PC-3 (cell line): ENCODE measurements around the gene CBX5. TPM values are rescaled to one million over a fixed set of nuclear protein-coding genes. Genes with fewer than 3 reads are reported as not detected.

Source experiments
- ATAC-seq: fragments of 200-7000 bp; cut with Tn5 transposase; 2 replicates; pipeline ENCODE4 v1.9.1; 2020; ENCODE audit warnings: mild to moderate bottlenecking, moderate library complexity
- BruUV-seq: library from RNA; stranded (reverse); fragments of 400-500 nt; replicated peaks from 2 replicates; lab custom pipeline; 2021; lab: Mats Ljungman, UMichigan
- CTCF ChIA-PET: fragments of 300-600 bp; sonication (Branson Sonifier 250); formaldehyde crosslinking; loops from one replicate; lab custom pipeline; 2022; ENCODE audit warnings: antibody characterized with exemption; lab: Charles Lee
- POLR2A ChIA-PET: fragments of 300-600 bp; sonication (Branson Sonifier 250); formaldehyde crosslinking; loops from one replicate; lab custom pipeline; 2022; ENCODE audit warnings: antibody characterized with exemption; ENCODE audit not compliant: unreplicated experiment; lab: Charles Lee
- DNase-seq: peaks from one replicate; pipeline ENCODE4 v3.0.0-alpha.2; 2015
- H2AFZ ChIP-seq: fragments of 300-600 bp; sonication (generic); 2 replicates; pipeline ENCODE4 v1.6.0; 2016; ENCODE audit warnings: antibody characterized with exemption, low read length
- H3F3A ChIP-seq: fragments of 300-600 bp; sonication (generic); one replicate; pipeline ENCODE4 v1.6.0; 2017; ENCODE audit warnings: antibody characterized with exemption, low read length, control low read depth, mild to moderate bottlenecking; ENCODE audit not compliant: unreplicated experiment
- H3K27ac ChIP-seq: fragments of 300-600 bp; sonication (generic); 2 replicates; pipeline ENCODE4 v1.5.1; 2016; ENCODE audit warnings: mild to moderate bottlenecking, low read length
- H3K27me3 ChIP-seq: fragments of 300-600 bp; sonication (generic); 2 replicates; pipeline ENCODE4 v1.6.1; 2016; ENCODE audit warnings: low read length, mixed read lengths
- H3K36me3 ChIP-seq: fragments of 300-600 bp; sonication (generic); 2 replicates; pipeline ENCODE4 v1.6.1; 2016; ENCODE audit warnings: low read depth, mixed run types, low read length, mixed read lengths
- H3K4me1 ChIP-seq: fragments of 300-600 bp; sonication (generic); 2 replicates; pipeline ENCODE4 v1.5.1; 2016; ENCODE audit warnings: low read length; ENCODE audit not compliant: insufficient read depth
- H3K4me2 ChIP-seq: fragments of 300-600 bp; sonication (generic); 2 replicates; pipeline ENCODE4 v1.6.0; 2016; ENCODE audit warnings: low read length
- H3K4me3 ChIP-seq: fragments of 300-600 bp; sonication (generic); 2 replicates; pipeline ENCODE4 v1.5.1; 2016; ENCODE audit warnings: mild to moderate bottlenecking, low read length, mixed read lengths
- H3K79me2 ChIP-seq: fragments of 300-600 bp; sonication (generic); 2 replicates; pipeline ENCODE4 v1.6.1; 2017; ENCODE audit warnings: low read length, mixed read lengths
- H3K9ac ChIP-seq: fragments of 300-600 bp; sonication (generic); 2 replicates; pipeline ENCODE4 v1.6.0; 2016; ENCODE audit warnings: mild to moderate bottlenecking, low read length
- H3K9me2 ChIP-seq: fragments of 300-600 bp; sonication (generic); replicated peaks from 2 replicates; pipeline ENCODE4 v1.6.1; 2016; ENCODE audit warnings: mixed run types, low read length, mixed read lengths
- H3K9me3 ChIP-seq: fragments of 300-600 bp; sonication (generic); 2 replicates; pipeline ENCODE4 v1.6.1; 2016; ENCODE audit warnings: low read length, mixed read lengths
- H4K20me1 ChIP-seq: fragments of 300-600 bp; sonication (generic); 2 replicates; pipeline ENCODE4 v1.6.1; 2016; ENCODE audit warnings: low read length, mixed read lengths
- EZH2 ChIP-seq: fragments of 300-600 bp; sonication (generic); IDR thresholded peaks from one replicate; pipeline ENCODE4 v1.6.1; 2017; ENCODE audit warnings: antibody characterized with exemption, mild to moderate bottlenecking, low read length; ENCODE audit not compliant: unreplicated experiment
- EZH2phosphoT487 ChIP-seq: fragments of 300-600 bp; sonication (generic); IDR thresholded peaks from 2 replicates; pipeline ENCODE4 v1.6.1; 2018; ENCODE audit warnings: mild to moderate bottlenecking, antibody characterized with exemption, low read length, borderline replicate concordance
- intact Hi-C: fragments of 100-400 bp; cut with micrococcal nuclease; formaldehyde crosslinking; loops from 2 replicates; pipeline ENCODE4 v1.9.0; 2023
- total RNA-seq: library from RNA; depleted of rRNA; stranded (reverse); fragments of >200 nt; gene quantifications from 2 replicates; pipeline ENCODE4 v1.2.3, GENCODE V29; 2014
- TF ChIP-seq, protein P1 (sequence below): fragments of 300-600 bp; sonication (generic); conservative IDR thresholded peaks from 2 replicates; pipeline ENCODE4 v1.5.1; 2017; ENCODE audit warnings: antibody characterized with exemption, low read depth, mild to moderate bottlenecking, low read length

The CBX5 gene
- total RNA-seq, 1 experiment from 2014 or later, result 14.9 TPM

DNA sequence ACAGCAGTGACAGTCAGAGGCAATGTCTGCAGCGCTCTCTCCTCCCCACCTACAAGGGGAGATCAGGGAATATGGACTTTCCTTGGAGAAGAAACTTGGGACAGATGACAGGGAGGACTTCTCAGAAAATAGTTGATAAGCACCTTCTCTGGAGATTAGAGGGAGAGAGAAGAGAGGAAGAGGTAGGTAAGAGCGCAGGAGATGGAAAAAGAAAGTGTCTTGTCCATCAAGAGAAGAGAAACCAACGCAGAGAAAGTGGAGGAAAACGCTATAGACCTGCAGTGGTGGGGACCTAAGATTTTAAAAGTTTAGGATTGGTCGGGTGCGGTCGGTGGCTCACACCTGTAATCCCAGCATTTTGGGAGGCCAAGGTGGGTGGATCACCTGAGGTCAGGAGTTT lies 75.6 kb downstream of the CBX5 start:
- Histone ChIP-seq H3K79me2 (no peaks in the 10 kb centered on the region), H3K9me2 (no peaks in the 10 kb centered on the region), H3K27me3 (no peaks in the 10 kb centered on the region), H3K4me3 (no peak overlapping the region), H4K20me1 (no peaks in the 10 kb centered on the region), H3K9me3 (no peaks in the 10 kb centered on the region), H3F3A (peaks cover 4% of the 10 kb centered on the region), H2AFZ (no peak overlapping the region), H3K9ac (no peak overlapping the region), H3K4me2 (no peak overlapping the region), H3K27ac (no peak overlapping the region), H3K36me3 (no peaks in the 10 kb centered on the region), H3K4me1 (no peaks in the 10 kb centered on the region)
- ATAC-seq (no peak), DNase-seq (no peak)
- BruUV-seq, result no TSS peak
- POLR2A ChIA-PET, result no interaction called here
- TF ChIP-seq EZH2phosphoT487, result no peak
- TF ChIP-seq, protein P1, sequence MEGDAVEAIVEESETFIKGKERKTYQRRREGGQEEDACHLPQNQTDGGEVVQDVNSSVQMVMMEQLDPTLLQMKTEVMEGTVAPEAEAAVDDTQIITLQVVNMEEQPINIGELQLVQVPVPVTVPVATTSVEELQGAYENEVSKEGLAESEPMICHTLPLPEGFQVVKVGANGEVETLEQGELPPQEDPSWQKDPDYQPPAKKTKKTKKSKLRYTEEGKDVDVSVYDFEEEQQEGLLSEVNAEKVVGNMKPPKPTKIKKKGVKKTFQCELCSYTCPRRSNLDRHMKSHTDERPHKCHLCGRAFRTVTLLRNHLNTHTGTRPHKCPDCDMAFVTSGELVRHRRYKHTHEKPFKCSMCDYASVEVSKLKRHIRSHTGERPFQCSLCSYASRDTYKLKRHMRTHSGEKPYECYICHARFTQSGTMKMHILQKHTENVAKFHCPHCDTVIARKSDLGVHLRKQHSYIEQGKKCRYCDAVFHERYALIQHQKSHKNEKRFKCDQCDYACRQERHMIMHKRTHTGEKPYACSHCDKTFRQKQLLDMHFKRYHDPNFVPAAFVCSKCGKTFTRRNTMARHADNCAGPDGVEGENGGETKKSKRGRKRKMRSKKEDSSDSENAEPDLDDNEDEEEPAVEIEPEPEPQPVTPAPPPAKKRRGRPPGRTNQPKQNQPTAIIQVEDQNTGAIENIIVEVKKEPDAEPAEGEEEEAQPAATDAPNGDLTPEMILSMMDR, result no peak
- no peak for TF ChIP-seq EZH2
- intact Hi-C loops, result loop anchor here (5.0 kb wide), 1 partner anchor 437 kb away; no protein-coding TSS in a partner anchor
- CTCF ChIA-PET, result no interaction called here

DNA sequence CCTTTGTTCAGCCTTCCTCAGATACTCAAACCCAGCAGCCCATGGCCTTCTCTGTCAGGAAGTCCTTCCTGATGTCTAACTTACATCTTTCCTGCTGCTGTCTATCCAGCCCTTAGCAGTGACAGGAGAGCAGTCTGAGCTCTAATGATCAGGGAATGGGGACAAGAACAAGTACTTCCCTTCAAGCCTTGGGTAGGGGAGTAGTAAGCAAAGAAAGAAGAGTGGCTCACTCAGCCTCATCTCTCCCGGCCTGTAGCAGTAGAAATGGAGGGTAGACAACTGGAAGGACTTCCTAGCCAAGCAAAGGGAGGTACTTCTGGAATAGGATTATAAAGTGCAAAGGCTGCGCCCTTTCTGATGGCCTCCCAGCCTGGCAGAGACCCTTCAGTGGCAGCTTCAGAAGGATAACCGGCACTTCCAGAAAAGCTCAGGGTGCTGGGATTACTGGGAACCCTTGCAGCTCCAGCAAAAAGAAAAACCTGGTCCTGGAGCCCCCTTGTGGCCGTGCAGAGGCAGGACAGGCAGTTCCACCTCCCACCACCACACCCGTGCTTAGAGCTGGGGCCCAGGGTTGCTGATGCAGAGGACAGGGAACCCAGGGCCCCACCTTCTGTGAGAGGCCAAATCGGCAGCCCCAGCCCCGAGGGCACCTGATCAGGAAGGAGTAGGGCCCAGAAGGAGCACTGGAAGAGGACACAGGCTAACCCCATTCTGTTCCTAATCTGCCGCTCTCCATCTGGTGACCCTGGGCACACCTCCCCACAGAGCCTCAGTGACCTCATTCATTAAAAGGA lies 78.7 kb downstream of the CBX5 start:
- Histone ChIP-seq H3K36me3 (no peaks in the 10 kb centered on the region), H3K4me2 (no peak overlapping the region), H4K20me1 (no peaks in the 10 kb centered on the region), H3K4me3 (no peak overlapping the region), H3K79me2 (no peaks in the 10 kb centered on the region), H3K9ac (no peak overlapping the region), H3K4me1 (peaks cover 8% of the 10 kb centered on the region), H3F3A (no peaks in the 10 kb centered on the region), H3K9me3 (no peaks in the 10 kb centered on the region), H3K9me2 (no peaks in the 10 kb centered on the region), H3K27ac (no peak overlapping the region), H3K27me3 (no peaks in the 10 kb centered on the region), H2AFZ (no peak overlapping the region)
- no peak for TF ChIP-seq EZH2phosphoT487
- TF ChIP-seq, protein P1, result peak; percentile 90
- no peak for TF ChIP-seq EZH2
- DNase-seq (peak; percentile 77), ATAC-seq (peak; percentile 89)
- ChIA-PET POLR2A (interaction anchor here (1.1 kb wide), 1 partner anchor 184 kb away, joined by 11 read pairs; no protein-coding TSS in a partner anchor), CTCF (interaction anchor here (0.5 to 1.5 kb wide), 16 partner anchors 9 to 216 kb away, joined by 3 to 36 read pairs (median 4); partner anchors contain the start of genes HOXC10, HOXC5, HOXC6 and HOXC8)
- no TSS peak for BruUV-seq
- intact Hi-C loops, result loop anchor here (1.0 to 5.0 kb wide), 2 partner anchors 195 to 434 kb away; no protein-coding TSS in a partner anchor

DNA sequence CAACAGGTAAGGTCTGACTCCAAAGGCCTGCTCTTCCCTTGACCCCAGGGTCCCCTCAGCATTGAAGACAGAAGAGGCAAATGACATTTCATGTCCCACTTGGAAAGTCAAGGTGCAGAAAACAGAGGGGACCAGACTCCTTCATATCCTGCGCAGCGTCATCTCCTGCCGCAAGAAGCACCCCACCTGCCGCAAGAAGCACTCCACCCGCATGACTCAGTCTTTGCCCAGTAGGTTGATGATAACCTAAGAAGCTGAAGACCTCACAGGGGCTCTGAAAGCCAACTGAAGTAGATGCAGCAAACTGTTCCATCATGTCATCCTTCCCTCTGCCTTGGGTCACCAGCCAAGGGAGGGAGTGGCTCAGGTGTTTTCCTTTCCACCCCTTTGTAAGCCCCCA lies 79.5 kb downstream of the CBX5 start:
- H3K79me2 ChIP-seq, result no peaks in the 10 kb centered on the region
- no peak overlapping the region for H3K27ac ChIP-seq
- no peaks in the 10 kb centered on the region for H3F3A ChIP-seq
- intact Hi-C loops, result loop anchor here (5.0 kb wide), 1 partner anchor 433 kb away; no protein-coding TSS in a partner anchor
- H3K4me2 ChIP-seq, result no peak overlapping the region
- H3K9me2 ChIP-seq, result no peaks in the 10 kb centered on the region
- no peaks in the 10 kb centered on the region for H4K20me1 ChIP-seq
- CTCF ChIA-PET, result interaction anchor here (1.4 to 1.5 kb wide), 2 partner anchors 9 to 11 kb away, joined by 5 to 14 read pairs; partner anchors contain the start of gene SMUG1
- H3K4me3 ChIP-seq, result no peak overlapping the region
- H3K9ac ChIP-seq, result no peak overlapping the region
- H3K4me1 ChIP-seq, result peaks cover 8% of the 10 kb centered on the region
- no peaks in the 10 kb centered on the region for H3K36me3 ChIP-seq
- ATAC-seq (no peak), DNase-seq (no peak)
- H3K9me3 ChIP-seq, result no peaks in the 10 kb centered on the region
- no TSS peak for BruUV-seq
- H3K27me3 ChIP-seq, result no peaks in the 10 kb centered on the region
- H2AFZ ChIP-seq, result no peak overlapping the region
- TF ChIP-seq, protein P1, result no peak
- TF ChIP-seq EZH2, result no peak
- no peak for TF ChIP-seq EZH2phosphoT487
- POLR2A ChIA-PET, result no interaction called here
